Fibroblast of skin of left biceps (primary cell): ENCODE measurements around the gene LGALS3BP.
"Not testable (repeated sequence)": the region's sequence is repeated elsewhere in the genome, so short reads cannot be mapped to it uniquely, and the experiment has no call there.

Source experiments
- DNase-seq, 2 experiments: peaks; one replicate each; pipeline ENCODE4 v3.0.0-alpha.2; 2013; ENCODE audit warnings: low read depth in 2 of 2

The LGALS3BP gene

GRCh38 chr17:78979780-78980623 is at the start of gene LGALS3BP:
TSS of gene LGALS3BP (minus strand) at chr17:78979923. CDS start at chr17:78977191, 2,732 bp downstream.
- DNase-seq: peak; percentile 19 to 31

GRCh38 chr17:79028496-79029326 is 49.0 kb upstream of the LGALS3BP start:
- no peak for DNase-seq

DNA sequence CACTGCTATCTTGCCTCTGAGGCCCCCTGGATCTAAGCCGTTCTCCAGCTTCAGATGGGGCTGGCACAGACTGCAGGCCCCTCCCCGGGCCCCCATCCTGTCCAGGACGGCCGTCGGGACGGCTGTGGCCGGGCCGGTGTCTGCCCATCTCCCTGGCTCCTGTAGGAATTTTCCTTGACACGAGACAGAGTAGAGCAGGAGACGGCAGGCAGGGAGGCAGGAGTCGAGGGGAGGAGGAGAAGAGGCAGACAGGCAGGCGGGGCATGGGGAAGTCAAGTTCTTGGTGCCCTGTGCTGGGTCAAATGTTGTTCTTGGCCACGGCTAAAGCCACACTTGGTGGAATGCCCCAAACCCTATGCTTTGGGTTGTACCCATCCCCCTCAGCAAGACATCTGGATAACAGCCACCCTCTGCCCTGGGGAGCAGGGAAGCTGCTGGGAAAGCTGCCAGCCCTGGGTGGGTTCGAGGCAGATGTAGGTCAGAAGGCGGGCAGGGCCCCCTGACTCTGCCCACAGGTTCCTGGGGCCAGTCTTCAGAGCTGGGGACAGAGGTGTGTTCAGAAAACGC is 48.3 kb upstream of the LGALS3BP start:
- no peak for DNase-seq

- DNase-seq: no peak
These were observed 47.7 kb upstream of the LGALS3BP start for GRCh38 chr17:79027274-79027924.

DNA sequence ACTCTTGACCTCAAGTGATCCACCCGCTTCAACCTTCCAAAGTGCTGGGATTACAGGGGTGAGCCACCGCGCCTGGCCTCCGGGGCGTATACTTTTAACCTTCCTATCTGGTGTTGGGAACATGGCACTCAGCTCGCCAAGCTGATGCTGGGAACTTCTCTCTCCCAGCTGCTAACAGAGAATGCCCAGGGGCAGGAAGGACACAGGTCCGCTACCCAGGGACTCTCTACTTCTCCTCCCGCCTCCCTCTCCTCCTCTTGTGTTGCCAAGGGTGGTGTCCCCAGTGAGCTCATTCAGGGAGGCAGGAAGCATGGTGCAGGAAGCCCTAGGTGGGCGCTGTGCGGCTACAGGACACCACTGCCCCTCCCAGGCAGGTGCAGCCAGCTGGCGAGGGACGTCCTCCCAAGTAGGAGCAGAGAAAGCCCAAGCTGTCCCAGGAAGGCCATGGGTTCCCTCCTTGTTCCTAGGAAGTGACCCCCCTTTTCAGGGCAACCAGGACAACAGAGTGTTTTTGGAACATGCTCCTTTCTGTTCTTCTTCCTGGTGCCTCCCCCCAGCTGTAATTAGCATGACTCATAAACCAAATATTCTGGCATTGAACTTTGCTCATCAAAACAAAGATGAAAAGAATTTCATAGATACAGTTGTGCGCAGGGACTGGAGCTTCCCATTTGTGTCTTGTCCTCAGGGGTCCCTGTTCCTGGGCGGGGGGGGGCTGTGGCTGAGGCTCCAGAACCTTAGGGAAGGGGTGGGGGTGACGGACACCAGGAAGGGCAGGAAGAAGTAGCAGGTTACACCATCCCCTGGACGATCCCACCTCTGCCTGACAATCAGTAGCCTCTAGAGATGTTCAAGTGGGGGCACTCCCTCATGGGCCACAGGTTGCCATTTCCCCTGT is 46.9 kb upstream of the LGALS3BP start:
- DNase-seq: no peak

GRCh38 chr17:79024901-79025737 is 45.4 kb upstream of the LGALS3BP start:
- no peak for DNase-seq

- no peak for DNase-seq
These were observed 44.4 kb upstream of the LGALS3BP start, which contains the start of gene C1QTNF1 for GRCh38 chr17:79023886-79024771. TSS of gene C1QTNF1 (plus strand) at chr17:79024169. CDS start at chr17:79043969, 19,800 bp downstream.

- DNase-seq: no peak
These were observed 43.5 kb upstream of the LGALS3BP start for GRCh38 chr17:79023180-79023705.

DNA sequence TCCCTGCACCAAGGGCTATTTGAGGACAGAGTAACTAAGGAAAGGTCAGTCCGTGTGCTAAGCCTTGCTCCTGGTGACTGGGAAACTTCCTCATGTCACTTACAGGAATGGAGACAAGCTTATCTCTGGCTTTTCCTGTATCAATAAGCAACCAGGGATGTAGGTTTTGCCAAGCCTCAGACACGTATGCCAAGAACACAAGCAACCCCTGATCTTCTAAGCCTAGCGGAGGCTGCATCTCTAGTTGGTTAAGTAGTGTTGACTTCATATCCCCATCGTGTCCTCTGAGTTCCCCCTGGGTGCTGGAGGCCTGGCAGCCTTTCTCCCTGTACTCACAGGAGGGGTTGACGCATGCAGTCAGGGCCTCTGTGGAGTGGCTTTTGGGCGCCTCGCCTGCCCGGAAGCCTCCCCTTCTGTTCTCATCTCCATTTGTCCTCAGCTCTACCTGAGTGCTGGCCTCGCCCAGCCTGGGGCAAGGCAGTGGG is 42.8 kb upstream of the LGALS3BP start:
- DNase-seq: no peak

DNA sequence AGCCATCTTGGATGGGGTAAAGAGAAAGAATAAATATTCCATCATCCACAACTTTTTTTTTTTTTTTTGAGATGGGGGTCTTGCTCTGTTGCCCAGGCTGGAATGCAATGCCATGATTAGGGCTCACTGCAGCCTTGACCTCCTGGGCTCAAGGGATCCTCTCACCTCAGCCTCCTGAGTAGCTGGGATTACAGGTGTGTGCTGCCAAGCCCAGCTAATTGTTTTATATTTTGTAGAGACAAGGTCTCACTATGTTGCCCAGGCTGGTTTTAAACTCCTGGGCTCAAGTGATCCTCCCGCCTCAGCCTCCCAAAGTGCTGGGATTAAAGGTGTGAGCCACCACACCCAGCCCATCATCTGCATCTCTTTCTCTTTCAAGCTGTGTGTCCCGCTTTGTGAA is 42.2 kb upstream of the LGALS3BP start:
- not testable (repeated sequence) for DNase-seq

GRCh38 chr17:79020631-79021301 is 41.0 kb upstream of the LGALS3BP start:
- no peak for DNase-seq

- peak in 1 of 2 experiments; percentile 23 for DNase-seq
These were observed 40.2 kb upstream of the LGALS3BP start for GRCh38 chr17:79019632-79020584.

DNA sequence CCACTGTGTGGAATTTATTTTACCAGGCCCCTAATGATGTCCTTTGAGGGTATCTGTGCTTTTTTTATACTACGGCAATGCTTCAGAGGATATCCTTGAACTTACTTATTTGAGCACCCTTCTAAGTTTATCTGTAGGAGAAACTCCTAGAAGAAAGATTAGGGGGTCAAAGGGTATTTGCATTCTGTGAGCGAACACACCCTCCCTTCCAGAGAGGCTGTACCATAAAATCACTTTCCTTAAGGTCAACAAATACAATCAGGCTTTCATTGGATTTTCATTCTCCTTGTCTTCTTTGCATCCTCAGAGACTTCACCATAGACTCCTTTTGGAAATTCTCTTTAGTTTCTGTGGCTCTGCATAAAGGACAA is 39.5 kb upstream of the LGALS3BP start:
- no peak for DNase-seq

- no peak for DNase-seq
These were observed 38.6 kb upstream of the LGALS3BP start for GRCh38 chr17:79018370-79018695.

DNA sequence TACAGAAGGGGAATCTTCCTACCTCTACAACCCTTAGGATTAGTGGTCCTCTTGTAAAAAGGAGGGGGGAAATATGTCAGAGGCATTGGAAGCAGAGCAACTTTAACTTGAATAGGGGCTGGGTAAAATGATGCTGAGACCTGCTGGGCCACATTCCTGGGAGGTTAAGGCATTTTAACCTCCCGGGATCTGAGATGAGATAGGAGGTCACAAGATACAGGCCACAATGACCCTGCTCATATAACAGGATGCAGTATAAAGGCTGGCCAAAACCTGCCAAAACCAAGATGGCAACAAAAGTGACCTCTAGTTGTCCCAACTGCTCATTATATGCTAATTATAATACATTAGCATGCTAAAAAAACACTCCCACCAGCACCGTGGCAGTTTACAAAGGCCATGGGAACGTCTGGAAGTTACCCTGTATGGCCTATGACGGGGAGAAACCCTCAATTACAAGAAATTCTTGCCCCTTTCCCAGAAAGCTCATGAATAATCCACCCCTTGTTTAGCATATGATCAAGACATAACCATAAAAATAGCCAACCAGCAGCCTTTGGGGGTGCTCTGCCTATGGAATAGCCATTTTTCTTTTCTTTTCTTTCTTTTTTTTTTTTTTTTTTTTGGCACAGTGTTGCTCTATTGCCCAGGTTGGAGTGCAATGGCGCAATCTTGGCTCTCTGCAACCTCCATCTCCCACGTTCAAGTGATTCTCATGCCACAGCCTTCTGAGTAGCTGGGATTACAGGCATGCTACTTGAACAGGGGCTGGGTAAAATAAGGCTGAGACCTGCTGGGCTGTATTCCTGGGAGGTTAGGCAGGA is 38.0 kb upstream of the LGALS3BP start:
- DNase-seq: no peak
